ENCODE measurements around the gene TECTA.

Gene TECTA

DNA sequence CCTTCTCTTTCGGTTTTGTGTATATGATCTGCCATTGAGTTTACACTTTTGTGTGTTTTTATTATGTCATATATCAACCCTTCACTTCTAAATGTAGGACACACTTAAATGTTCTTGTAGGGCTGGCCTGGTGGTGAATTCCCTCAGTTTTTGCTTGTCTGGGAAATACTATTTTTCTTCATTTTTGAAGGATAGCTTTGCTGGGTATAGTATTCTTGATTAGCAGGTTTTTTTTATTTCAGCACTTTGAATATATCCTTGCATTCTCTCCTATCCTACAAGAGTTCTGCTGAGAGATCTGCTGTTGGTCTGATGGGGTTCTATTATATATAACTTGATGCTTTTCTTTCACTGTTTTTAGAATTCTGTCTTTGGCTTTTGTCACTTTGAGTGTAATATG lies 79.1 kb downstream of the TECTA start:
- no peak for DNase-seq

DNA sequence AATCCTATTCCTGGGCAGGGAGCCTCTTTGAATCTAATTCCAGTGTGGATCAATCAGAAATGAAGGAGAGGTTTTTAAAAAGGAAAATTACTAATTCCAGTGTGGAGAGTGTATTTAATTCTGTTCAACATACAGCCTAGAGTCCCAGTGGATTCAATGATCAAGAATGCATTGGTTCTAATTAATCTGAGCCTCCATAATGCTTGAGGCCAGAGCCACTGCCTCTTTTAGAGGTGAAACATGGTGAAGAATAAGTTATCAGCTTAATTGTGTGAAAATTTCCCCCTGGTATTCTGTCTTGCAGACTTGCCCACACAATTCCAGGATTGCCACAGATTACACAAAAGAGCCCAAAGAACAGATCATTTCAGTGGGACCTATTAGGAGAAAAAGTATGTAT lies 87.7 kb downstream of the TECTA start:
- no peak for DNase-seq

DNA sequence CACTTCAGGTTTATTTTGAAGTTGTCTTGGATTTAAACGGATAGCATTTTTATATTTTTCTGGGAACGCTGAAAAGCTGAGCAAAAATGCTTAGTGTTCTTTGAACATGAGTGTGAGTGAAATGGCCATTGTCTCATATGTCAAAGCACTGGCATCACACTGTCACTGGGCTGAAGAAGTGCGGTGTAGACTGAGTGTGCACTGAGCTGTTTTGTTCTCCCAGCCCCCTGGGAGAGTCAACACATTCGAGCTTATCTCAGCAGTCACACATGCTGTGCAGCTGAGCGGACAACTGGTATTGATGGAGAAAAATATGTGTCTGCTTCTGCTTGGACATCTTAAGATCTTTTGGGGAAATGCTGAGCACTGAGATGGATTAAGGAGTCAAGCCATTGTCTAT lies 90.8 kb downstream of the TECTA start:
- no peak for DNase-seq

DNA sequence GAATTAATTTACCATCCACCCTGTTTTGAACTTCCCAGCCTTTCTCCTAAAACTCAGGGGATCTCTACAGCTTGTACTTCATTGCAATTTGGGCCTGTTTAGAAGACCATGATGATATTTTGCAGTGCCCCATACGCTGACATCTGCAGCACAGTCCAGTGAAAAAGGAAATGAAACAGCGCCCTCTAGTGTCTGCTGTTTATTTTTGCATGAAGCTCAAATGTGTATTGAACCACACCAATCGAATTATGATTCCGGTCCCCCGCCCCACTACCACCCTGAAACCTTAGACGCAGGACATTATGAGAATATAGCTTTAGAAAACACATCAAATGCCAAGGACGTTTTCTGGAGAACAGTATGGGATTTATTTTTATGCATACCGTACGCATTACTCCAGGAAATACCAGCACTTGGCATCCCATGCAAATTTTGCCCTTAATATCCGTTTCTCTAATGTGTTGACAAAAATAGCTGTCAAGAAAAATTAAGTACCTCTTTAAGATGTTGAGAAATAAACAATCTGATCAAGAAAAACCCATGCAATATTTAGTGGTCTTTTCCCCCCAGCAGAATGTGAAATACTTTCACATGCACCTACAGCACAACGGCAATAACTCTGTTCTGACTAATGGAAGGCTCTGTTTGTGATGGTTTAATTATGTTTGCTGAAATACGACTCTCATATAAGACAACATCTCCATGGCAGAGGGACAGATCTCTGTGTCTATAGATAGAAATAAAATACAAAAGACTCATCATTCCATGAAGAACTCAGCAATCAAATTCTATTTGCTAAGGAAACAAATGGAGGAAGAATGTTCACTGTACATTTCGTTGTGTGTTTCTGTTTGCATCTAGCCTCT lies 93.9 kb downstream of the TECTA start:
- peak; percentile 16 to 26 for DNase-seq

DNA sequence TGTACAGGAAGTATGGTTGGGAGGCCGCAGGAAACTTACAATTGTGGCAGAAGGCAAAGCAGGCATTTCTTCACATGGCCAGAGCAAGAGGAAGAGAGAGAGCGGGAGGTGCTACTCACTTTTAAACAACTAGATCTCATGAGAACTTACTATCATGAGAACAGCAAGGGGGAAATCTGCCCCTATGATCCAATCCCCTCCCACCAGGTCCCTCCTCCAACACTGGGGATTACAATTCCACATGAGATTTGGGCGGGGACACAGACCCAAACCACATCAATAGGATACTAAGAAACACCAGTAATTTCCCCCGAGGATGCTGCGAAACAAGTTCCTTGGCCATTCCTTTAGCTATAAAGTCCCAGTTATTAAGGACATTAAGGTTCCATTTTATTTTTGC lies 97.4 kb downstream of the TECTA start:
- no peak for DNase-seq

DNA sequence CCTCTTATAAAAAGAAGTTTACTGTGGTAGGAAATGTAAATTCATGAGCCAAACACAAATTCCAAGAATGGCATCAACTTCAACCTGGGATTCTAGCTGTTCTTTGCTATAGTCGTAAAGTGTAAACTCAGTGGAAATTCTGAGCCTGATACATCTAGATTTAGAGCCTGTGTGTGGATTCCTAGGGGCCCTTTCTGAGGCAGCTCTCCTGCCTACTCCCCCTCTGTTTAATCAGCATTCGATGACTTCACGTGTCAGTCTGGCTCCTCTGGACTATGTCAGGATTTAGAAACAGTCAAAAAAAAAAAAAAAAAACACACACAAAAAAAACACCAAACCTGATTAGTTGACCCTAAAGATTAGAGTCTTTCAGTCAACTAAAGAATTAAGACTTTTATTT lies 98.5 kb downstream of the TECTA start:
- no peak for DNase-seq

DNA sequence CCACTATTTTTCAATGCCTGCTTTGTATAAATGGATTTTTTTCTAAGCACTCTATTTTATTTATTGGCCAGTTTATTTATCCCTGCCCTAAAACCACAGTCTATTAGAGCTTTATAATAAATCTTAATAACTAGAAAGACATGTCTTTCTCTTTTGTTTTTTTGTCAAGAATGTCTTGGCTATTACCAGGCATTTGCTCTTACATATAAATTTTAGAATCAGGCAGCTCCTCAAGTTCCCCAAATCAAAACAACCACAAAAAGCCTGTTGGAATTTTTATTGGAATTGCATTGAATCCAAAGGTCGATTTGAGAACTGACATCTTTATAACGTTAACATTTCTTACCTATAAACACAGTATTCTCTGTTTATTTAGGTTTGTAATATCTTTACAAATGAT lies 105.8 kb downstream of the TECTA start:
- no peak for DNase-seq

DNA sequence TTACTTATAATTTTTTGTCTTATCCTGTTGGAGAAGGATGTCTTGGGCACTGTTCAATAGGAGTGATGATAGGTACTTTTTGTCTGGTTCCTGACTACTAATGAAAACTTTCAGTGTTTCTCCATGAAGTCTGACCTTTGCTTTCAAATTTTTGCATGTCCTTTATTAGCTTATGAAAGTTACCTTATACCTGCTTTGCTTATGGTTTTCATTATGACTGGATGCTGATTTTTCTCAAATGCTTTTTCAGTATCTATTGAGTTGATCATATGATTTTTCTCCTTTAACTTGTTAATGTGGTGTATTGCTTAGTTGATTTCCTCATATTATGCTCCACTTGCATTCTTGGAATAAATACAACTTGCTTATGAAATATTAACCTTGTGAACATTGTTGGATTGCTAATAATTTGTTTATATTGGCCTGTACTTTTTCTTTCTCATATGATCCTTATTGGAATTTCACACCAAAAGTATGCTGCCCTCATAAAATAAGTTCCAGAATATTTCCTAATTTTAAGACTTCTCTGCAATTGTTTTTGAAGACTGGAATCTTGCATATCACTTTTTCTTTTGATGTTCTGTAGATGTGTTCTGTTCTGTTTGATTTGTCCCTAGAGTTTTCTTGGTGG lies 106.6 kb downstream of the TECTA start:
- DNase-seq = no peak

DNA sequence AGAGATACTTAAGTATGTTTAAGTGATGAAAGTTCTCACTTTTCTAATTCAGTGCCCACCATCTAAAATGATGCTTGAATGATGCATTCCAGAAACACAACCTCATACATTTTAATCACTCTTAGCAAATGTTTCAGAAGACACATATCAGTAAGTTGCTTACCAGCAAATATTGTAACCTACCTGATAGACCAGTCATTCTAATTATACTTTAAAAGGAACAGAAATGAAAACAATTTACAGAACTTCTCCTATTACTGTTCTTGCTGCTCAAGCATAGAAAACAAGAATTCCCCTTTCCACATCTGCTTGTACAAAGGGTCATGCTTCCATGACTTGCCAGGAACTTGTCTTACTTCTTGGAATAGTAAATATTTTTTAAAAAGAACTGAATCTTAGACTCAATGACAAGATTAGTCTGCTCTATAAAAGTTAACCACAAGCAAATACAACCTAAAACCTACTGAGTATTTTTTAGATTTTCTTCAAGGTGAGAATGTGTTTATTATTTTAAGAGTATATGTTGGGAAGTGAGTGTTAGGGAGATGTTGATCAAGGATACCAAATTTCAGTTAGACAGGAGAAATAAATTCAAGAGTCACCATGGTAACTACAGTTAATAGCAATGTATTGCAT lies 109.5 kb downstream of the TECTA start:
- no peak for DNase-seq

DNA sequence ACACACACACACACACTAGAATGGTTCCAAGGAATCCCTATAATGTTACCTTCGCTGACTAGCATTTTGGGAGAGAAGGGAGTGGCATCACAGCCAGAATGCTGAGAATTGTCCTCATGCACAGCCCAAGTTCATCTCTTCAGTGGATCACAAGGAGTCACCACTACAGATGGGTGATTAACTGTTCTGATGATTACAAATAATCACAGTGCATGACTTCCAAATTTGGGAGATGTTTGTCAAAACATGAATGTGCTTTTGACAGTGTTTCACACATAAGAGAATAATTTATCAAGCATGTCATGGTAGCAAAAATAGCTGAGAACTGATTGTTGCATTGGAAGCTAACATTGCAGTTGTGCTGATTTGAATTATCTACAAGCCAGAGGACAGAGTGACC lies 110.6 kb downstream of the TECTA start:
- no peak for DNase-seq

DNA sequence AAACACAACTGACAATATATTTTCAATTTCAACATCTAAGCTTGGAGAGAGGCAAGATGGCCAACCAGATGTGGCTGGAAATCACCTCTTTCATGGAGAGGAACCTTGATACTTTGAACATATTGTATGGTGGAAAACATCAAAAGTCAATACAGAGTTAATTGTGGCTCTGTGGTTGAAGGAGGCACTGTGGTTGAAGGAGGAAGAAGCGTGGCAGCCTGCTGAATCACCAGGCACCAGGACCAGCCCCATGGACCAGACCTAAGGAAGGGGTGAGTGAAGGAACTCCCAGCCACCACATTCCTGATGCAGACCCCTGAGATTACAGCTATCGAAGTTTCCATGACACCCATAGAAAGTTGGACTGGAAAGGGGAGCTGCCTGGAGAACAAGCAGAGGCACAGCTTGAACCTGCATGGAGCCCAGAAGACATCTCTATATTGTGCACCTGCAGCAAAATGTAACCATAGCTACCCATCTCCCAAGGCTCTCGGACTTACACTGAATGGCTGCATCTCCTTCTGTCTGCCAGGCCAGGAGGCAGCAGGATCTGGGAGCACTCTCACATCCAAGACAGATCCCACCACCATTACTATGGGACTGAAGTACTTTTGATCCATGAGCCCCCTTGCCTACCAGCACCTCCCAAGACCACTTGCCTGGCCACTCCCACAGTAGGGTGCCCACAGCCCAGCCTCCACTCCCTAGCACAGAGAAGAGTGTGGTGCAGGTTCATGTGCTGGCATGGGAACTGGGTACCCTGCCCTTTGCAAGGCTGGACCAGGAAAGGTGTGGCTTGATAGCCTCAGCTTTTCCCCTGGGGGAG lies 111.7 kb downstream of the TECTA start:
- DNase-seq = no peak

DNA sequence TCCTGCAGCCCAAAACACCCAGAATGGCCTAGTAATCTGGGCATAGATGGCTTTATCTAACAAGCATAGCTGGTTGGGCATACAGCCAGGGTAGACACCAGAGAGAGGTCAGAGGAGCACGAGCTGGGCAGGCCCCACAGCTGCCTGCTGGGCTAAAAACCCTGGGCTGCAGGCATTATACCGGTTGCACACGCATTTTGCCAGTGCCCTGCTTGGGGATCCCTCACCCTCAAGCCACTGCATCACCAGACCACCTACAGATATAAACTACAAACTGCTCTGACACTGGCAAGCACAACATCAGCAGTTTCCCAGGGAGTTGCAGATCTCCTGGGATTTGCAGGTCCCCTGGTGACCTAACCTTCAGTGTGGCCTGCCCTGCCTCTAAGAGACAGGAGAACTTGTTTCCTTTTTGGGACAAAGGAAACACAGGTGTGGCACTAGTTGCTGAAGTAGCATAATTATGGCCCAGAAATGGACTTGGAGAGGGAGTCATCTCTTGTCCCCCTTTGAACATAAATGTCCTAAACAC lies 112.4 kb downstream of the TECTA start:
- no peak for DNase-seq

DNA sequence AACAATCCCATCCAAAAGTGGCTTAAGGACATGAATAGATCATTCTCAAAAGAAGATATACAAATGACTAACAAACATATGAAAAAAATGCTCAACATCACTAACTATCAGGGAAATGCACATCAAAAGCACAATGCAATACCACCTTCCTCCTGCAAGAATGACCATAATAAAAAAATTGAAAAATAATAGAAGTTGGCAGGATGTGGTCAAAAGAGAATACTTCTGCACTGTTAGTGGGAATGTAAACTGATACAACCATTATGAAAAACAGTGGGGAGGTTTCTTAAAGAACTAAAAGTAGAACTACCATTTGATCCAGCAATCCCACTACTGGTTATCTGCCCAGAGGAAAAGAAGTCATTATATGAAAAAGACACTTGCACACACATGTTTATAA lies 113.8 kb downstream of the TECTA start:
- DNase-seq = no peak

DNA sequence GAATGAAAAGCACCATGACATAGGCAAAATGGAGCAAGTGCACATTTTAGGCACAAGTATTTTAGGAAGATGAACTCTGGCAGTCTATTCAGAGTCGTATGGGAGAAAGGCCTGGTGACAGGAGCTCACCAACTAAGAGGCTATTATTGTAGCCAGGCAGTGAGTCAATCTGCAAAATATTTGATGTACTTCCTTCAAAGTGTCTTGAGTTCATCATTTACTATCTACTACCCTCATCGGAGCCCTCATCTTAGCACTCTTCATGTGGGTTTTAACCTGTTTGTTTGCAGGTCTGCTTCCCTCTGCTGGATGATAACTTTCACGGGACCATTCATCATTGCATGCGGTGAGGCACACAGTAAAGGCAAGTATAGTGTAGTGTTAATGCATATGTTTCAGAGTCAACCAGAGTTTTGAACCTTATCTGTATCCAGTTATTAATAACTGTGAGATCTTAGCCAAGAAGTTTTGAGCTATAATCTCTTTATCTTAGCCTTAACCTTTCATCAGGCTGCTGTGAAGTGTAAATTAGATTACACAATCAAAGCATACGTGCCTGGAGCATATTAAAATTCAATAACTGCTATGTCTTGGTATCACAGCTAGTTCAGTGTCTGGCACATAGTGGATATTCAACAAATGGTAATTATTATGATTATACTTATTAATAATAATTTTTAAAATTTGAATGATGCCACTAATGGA lies 120.6 kb downstream of the TECTA start:
- DNase-seq = no peak

DNA sequence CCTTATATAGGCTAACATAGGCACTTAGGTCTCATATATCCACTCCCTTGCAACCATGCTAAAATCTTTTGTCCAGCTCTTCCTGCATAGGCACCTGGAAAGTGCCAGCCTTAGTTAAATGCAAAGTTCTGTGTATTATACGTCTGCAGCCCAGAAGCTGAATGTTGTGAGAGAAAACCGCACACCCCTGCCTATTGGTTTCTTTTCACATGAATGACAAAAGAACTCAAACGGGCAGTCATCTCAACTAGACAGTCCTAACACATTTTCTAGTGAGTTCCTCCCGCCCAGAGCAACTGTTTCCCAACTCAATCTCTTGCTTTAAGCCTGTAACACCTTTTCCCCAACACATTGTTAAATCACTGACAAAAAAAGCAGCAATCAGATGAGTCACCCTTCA lies 122.1 kb downstream of the TECTA start:
- no peak for DNase-seq

DNA sequence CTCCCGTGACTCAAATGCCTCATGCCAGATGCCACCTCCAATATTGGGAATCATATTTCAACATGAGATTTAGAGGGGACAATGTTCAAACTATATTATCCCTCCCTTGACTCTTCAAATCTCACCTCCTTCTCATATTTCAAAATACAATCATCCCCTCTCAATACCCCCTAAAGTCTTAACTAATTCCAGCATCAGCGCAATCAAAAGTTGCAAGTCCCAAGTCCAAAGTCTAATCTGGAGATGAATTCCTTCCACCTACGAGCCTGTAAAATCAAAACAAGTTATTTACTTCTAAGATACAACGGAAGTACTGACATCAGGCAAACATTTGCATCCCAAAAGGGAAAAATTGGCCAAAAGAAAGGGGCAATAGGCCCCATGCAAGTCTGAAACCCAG lies 124.3 kb downstream of the TECTA start:
- DNase-seq = no peak

DNA sequence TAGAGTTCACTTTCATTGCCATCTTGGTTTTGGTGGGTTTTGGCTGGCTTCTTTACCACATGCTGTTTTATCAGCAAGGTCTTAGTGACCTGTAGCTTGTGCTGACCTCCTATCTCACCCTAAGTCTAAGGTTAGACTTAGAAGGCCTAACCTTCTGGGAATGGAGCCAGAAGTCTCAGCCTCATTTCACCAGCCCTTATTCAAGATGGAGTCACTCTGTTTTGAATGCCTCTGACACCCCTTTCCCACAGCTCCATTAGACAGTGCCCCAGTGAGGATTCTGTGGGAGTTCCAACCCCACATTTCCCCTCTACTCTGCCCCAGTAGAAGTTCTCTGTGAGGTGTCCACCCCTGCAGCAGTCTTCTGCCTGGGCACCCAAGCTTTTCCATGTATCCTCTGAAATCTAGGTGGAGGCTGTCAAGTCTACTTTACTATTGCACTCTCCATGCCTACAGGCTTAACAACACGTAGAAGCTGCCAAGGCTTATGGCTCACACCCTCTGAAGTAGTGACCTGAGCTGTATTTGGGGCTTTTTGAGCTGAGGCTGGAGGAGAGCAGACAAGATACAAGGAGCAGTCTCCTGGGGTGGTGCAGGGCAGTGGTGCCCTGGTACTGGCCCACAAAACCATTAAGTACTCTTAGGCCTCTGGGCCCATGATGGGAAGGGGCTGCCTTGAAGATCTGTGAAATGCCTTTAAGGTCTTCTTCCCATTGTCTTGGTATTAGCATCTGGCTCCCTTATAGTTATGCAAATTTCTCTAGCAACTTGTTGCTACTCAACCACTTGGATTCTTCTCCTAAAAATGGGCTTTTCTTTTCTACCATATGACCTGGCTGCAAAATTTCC lies 125.6 kb downstream of the TECTA start:
- DNase-seq = no peak

DNA sequence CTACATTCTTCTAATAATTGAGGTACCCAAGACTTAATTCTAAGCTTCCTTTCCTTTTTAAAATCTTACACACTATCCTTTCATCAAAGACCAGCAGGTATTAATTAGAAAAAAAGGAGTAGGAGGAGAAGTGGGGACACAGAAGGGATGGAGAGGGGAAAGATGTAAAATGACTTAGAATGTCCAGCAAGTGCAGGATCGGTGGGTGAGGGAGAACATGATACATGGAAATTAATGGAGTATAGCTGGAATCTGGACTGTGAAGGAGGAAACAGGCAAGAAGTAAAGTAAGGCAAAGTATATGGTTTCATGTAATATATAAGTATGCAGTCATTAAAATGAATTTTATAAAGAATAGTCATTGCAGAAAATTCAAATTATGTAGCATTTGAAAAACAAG lies 127.8 kb downstream of the TECTA start:
- DNase-seq = no peak

DNA sequence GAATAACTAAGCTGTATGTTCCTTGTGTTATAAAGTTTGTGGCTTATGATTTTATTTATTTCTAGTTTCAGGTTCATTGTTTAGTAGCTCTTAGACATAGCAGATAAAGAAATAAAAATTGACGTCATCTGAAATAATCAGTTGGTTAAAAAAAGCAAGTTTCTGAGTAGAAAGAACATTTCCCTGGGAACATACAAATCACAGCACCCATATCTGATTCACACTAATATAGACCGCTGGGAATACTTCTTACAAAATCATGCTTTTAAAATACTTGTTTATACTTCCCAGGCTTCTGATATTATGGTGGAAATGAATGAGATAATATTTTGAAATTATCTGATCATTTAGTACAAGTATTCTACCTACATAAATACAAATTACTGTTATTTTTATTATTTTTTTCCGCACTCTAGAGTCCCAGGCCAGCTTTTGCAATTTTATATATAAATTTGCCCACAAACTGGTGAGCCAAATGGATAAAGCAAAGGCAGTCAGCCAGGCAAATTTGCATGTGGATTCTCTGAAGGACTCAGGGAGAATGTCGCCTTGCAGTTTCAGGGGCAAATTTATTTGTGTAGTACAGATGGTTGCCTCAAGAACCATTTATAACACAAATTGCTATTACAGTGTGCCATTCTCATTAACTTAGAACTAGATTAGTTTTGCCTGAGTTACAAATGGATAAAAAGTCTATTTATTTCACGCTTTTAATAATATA lies 128.6 kb downstream of the TECTA start:
- no peak for DNase-seq

DNA sequence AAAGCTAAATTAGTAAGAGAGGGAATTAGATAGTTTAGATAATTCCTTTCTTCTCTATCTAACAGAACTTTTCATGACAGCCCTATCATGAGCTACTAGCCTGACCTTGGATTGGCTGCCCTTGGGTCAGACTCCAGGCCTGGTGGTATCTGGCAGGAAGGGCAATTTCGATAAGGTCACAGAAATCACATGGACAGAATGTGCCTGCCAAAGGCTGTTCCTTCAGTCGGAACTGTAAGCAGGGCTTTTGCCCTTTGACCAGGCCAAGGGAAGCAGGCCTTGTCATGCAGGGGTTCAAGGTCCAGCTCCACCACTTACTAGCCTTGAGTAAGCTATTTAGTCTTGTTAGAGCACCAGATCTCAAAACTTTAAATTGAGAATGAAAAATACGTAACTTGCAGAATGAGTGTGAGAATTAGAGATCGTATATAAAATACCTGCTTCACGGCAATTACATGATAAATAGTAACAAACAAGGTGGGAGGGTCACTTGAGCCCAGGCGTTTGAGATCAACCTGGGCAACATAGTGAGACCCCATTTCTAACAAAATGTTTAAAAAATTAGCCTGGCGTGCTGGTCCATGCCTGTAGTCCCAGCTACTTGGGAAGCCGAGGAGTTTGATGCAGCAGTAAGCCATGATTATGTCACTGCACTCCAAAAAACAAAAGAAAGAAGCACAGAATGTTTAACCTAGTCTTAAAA lies 130.7 kb downstream of the TECTA start:
- no peak for DNase-seq
